ENCODE results near the gene USP6NL.

DNA sequence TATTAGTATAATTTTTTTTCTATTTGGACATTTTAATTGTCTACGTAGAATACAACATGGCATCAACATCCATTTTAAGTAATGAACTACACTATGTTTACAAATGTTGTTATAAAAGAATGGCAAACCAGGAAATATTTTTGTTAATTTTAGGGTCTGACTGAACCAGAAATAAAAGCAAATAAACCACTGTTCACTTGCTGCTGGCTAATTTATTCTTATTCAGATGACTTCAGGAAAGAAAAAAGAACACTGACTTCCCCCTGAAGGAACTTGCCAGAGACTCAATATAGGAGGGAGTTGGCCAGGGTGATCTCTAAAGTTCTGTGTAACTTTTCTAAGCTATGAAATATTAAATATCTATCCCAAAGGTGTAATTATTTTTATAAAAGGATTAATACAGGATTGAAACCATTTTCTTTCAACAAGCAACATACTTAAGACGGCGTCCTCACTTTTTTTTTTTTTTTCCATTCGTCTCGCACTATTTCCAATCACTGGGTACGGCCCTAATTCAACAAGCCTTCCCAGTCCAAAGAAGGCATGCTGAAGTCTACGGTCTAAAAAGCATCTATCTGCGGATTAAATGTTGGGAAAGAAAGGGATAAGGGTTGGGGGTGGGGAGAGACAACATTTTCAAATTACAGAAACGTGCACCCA, 1.2 kb downstream of the USP6NL start:
- TF ChIP-seq, protein P1, sequence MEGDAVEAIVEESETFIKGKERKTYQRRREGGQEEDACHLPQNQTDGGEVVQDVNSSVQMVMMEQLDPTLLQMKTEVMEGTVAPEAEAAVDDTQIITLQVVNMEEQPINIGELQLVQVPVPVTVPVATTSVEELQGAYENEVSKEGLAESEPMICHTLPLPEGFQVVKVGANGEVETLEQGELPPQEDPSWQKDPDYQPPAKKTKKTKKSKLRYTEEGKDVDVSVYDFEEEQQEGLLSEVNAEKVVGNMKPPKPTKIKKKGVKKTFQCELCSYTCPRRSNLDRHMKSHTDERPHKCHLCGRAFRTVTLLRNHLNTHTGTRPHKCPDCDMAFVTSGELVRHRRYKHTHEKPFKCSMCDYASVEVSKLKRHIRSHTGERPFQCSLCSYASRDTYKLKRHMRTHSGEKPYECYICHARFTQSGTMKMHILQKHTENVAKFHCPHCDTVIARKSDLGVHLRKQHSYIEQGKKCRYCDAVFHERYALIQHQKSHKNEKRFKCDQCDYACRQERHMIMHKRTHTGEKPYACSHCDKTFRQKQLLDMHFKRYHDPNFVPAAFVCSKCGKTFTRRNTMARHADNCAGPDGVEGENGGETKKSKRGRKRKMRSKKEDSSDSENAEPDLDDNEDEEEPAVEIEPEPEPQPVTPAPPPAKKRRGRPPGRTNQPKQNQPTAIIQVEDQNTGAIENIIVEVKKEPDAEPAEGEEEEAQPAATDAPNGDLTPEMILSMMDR (IDR thresholded peaks at IDR 0.05): no peak
- TF ChIP-seq POLR2A (IDR thresholded peaks at IDR 0.05): no peak

Data from uterus (tissue), 2 donors.